ENCODE measurements around the gene ANKRD16.
"Not testable (repeated sequence)": the region's sequence is repeated elsewhere in the genome, so short reads cannot be mapped to it uniquely, and the experiment has no call there.

Gene ANKRD16

DNA sequence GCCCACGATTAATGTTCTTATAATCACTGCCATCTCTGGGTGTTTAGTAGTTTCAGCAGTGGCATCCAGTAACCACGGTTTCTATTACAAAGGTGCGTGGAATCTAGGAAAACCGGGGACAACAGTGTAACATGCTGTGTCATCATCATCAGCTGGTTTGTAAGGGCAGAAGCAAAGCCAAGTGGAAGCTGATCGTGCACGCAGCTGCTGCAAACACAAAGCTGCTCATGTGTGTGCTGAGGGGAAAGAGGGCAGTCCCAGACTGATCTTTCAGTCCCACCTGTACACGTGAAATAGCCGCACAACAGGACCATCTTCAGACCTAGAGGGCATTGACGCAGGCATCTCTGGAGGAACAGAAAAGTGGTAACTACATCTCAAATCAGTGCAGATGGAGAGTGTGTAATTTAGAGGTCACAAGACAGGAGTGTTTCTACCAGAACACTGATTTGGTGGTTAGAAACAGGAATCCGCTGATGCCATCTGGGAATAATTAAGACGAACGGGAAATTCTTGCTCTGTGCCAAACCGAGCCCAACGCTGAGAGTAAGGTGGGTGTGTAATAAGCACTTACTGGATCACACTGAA lies 13.4 kb downstream of the ANKRD16 start:
- DNase-seq (ENCODE audit: low read depth in 2 of 2) = no peak

DNA sequence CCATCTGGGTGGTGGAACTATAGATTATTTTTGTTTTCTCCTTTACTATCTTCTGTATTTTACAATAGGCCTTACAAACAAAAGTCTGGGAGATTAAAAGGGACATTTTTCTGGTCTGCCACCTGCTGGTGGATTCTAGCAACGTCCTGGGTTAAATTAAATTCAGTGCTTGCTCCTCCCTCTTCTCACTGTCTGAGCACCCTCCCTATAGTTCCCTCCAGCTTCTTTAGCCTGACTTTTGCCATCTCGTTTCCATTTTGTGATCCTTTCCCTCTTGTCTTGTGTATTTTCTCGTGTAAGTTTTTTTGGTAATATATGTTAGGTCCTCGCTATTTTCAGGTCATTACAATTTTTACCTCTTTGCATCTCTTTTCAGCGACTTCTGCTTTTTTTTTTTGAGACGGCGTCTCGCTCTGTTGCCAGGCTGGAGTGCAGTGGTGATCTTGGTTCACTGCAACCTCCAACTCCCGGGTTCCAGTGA lies 16.1 kb downstream of the ANKRD16 start:
- peak; percentile 13 to 47 for DNase-seq (ENCODE audit: low read depth in 2 of 2)

DNA sequence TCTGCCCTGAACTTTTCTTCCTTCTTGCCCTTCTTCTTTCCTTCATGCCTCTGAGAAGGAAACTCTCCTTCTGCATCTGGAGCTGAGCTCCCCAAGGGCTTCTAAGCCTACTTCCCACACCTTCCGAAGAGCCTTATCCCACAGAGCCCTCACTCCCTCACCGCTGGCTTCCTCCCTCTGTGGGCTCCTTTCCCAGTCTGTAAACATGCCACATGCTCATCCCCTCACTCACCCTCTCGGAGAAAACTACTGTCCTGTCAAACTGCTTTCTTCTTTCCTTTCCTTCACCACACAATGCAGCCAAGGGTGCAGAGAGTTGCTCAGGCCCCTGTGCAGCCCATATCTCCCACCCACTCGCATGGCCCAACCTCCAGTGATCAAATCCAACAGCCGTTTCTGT lies 18.1 kb downstream of the ANKRD16 start:
- DNase-seq (ENCODE audit: low read depth in 2 of 2) = no peak

DNA sequence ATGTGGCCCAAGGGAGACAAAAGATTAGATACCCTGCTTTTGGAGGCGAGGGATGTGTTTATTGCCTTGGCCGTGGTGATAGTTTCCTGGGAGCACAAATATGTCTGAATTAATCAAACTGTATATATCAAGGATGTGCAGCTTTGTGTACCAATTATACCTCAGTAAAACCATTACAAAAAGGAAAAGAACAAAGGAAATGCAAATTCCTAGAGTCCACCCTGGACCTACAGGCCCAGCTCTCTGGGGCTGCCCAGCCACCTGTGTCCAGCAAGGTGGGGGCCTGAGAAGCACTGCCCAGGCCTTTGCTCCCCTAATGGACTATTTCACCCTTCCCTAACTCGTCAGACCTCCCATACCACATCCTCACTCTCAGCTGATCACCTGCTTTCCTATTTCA lies 20.5 kb downstream of the ANKRD16 start:
- DNase-seq (ENCODE audit: low read depth in 2 of 2) = no peak

DNA sequence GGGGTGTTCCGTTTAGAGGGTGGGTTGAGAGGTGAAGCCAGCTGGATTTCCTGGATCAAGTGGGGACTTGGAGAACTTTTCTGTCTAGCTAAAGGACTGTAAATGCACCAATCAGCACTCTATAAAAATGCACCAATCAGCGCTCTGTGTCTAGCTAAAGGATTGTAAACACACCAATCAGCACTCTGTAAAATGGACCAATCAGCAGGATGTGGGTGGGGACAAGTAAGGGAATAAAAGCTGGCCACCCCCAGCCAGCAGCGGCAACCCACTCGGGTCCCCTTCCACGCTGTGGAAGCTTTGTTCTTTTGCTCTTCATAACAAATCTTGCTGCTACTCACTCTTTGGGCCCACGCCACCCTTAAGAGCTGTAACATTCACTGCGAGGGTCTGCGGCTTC lies 21.3 kb downstream of the ANKRD16 start:
- not testable (repeated sequence) for DNase-seq (ENCODE audit: low read depth in 2 of 2)

DNA sequence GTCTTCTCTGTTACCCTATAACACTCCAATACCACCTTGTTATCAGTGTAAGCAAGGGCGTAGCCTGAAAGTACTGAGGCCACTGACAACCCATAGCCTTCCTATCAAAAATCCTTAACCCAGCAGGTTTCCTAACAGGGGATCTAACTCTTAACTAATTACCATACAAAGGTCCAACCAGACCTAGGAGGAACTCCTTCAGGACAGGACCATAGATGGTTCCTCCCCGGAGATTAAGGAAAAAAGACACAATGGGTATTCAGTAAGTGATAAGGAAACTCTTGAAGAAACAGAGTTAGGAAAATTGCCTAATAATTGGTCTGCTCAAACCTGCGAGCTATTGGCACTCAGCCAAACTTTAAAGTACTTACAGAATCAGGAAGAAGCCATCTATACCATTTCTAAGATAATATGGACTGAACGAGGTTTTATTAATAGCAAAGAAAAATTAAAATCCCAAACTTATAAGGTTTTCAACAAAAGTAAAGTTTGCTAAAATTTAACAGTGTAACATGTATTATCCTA lies 22.5 kb downstream of the ANKRD16 start:
- DNase-seq (ENCODE audit: low read depth in 2 of 2) = not testable (repeated sequence)

DNA sequence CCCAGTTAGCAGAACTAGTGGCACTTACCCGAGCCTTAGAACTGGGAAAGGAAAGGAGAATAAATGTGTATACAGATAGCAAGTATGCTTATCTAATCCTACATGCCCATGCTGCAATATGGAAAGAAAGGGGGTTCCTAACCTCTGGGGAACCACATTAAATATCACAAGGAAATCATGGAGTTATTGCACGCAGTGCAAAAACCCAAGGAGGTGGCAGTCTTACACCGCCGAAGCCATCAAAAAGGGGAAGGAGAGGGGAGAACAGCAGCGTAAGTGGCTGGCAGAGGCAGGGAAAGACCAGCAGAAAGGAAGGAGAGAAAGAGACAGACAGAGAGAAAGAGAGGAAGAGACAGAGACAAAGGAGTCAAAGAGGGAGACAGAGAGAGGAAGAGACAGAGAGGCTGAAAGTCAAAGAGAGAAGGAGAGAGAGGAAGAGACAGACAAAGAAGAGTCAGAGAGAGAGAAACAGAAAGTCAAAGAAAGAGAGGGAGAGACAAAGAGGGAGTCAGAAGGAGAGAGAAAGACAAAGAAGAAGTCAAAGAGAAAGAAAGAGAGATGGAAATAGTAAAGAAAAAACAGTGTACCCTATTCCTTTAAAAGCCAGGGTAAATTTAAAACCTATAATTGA lies 23.1 kb downstream of the ANKRD16 start:
- not testable (repeated sequence) for DNase-seq (ENCODE audit: low read depth in 2 of 2)

DNA sequence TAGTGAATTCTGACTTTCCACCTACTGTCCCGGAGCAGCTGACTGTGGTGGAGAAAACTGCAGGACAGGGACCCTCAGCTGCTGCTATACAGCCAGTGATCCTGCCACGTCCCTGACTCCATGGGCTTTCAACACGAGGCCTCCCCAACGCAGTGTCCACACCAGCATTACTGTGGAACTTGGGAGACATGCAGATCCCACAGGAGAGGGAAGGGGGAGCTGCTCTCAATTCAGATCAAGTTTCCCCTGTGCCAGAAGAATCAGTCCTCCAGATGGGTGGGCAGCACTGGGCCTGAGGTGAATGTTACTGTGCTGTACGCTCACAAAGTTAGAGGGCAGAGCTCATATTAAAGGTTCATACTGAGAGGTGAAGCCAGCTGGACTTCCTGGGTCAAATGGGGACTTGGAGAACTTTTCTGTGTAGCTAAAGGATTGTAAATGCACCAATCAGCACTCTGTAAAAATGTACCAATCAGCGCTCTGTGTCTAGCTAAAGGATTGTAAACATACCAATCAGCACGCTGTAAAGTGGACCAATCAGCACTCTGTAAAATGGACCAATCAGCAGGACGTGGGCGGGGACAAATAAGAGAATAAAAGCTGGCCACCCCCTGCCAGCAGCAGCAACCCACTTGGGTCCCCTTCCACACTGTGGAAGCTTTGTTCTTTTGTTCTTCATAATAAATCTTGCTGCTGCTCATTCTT lies 26.6 kb downstream of the ANKRD16 start:
- DNase-seq (ENCODE audit: low read depth in 2 of 2) = not testable (repeated sequence)

DNA sequence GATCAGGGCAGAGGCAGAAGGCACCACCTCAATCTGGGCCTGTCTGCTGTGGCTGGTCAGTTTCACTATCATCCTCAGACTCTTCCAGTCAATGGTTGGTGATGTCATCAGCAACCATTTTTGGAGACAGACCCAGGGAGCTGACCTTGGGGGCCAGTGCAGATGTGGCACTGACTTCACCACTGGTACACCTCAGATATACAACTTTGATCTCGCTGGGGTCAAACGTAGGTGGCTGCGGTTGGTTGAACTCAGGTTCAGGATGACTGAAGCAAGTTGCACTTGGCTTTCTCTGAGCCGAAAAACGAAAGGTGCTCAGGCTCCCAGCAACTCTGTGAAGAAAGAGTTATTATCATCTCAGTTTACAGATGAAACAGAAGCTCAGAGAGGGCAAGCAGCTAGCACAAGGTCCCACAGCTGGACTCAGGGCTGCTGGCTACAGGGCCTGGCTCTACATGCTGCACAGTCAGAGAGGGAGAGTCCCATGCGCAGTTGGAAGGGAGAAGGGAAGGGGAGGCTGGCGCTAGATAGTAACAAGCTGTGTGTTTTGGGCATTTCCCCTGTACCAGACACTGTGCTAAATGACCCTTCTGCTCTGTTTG lies 27.2 kb downstream of the ANKRD16 start:
- DNase-seq (ENCODE audit: low read depth in 2 of 2) = no peak

DNA sequence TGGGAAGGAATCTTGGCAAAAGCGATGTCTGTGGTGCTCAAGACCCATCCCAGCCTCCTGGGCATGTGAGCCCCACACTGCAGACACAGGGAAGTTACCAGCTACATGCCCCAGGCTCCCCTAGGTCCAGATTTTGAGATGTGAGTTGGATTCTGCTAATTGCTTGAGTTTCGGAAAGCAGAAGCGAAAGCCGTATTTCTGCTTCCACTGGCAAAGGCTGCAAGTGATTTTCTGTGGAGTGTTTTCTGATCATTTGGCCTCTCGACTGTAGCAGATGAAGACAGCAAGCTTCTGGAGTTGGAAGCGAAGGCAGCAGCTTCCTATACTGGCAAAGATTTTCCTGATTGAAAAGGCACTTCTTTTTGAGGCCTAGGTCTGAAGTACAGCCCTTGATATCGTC lies 29.6 kb downstream of the ANKRD16 start:
- no peak for DNase-seq (ENCODE audit: low read depth in 2 of 2)

DNA sequence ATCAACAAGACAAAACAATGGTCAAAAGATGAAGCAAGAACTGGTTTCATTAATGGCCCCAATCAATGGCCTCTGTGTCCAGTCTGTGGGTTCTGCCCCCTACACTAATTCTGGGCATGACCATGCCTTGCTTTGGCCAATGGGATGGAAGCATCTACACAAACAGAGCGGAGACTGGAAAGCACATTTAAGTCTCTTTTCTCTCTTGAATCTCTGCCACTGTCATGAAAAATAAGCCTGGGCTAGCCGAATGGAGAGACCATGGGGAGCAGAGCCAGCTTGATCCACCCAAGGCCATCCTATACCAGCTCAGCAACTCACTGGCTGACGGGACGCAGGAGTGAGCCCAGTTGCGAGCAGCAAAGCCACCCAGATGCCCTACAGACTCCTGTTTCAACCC lies 30.9 kb downstream of the ANKRD16 start:
- DNase-seq (ENCODE audit: low read depth in 2 of 2) = no peak

DNA sequence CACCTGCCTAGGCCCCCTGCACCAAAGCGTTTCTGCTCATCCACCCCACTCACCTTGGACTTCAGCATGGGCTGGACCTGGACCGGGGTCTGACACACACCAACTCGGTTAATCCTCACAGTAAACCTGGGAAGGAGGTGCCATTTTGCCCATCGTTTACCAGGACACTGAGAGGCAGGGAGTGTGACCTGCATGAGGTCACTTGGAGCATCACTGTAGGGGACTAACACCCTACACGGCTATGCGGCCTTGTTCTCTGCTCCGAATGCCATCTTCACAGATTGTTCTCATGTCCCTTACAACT lies 33.0 kb downstream of the ANKRD16 start:
- no peak for DNase-seq (ENCODE audit: low read depth in 2 of 2)

DNA sequence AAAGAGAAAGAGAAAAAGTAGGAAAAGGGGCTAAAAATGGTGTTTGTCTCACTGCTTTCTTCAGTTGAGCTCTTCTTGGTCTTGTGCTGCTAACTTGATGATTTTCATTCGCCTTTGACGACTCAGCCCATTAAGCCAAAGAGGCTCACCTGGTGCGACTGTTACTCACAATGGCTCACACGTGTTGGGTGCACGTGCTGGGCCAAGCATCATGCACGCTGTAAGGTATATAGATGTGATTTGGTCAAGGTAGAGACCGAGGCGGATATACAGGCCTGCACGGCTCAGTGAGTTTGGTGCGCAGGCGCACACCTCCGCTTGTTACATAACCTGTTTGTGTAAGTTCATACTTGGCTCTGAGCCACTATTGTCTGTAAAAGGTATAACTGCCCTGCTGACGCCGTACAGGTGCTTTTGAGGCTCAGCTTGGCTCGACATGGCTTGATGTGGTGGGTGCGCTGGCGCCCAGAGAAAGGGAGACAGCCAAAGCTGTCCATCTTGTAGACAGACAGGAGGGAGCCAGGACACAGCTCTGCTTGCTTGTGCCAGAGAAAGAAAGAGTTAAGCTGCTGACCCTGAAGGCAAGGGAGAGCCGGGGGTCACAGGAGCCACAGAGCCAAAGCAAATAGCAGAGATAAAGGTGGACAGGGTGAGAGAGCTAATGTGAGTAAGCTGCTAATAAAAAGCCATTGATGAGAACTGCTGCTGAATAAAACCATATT lies 33.6 kb downstream of the ANKRD16 start:
- DNase-seq (ENCODE audit: low read depth in 2 of 2) = no peak

DNA sequence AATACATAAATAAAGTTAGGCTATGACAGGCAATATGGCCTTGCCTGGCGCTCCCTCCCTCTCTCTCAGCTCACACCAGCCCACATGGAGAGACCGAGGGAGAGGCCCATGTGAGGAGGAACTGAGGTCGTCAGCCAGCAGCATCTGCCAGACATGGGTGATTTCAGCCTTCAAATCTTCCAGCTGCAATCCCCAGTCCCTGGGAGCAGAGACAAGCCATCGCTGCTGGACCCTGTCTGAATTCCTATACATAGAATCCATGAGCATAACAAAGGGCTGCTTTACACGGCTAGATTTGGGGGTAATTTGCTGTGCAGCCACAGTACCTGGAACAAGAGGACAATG lies 35.6 kb downstream of the ANKRD16 start:
- DNase-seq (ENCODE audit: low read depth in 2 of 2) = no peak

DNA sequence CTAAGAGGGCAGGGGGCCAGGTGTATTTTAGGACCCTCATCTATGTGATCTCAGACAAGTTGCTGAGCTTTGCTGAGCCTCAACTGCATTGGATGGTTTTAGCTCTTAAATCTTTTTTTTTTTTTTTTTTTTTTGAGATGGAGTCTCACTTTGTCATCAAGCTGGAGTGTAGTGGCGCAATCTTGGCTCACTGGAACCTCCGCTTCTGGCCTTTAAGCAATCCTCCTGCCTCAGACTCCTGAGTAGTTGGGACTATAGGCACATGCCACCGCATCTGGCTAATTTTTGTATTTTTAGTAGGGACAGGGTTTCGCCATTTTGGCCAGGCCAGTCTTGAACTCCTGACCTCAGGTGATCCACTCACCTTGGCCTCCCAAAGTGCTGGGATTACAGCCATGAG lies 43.0 kb downstream of the ANKRD16 start:
- DNase-seq (ENCODE audit: low read depth in 2 of 2) = not testable (repeated sequence)

DNA sequence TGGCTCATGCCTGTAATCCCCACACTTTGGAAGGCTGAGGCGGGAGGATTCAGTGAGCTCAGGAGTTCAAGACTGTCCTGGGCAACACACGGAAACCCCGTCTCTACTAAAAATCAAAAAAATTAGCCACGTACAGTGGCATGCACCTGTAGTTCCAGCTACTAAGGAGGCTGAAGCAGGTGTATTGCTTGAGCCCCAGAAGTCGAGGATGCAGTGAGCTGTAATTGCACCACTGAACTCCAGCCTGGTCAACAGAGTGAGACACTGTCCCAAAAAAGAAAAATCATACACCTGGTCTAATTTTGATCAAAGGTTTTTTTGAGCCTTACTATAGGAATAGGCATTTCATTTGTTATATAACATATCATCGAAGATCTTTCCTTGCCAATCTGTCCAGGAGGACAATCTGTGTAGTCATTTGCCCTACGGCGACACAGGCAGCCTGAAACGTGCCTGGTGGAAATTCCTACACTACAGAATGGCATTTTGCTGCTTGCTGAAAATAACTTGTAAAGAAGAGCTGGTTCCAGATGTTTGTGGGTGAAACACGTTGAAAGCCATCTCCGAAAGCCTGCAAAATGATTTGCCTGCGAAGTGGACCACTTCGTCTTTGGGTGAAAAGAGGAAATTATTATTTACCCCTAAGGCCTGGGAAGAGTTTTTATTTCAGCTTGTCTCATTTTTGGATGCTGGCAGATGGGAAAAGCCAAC lies 45.2 kb downstream of the ANKRD16 start:
- no peak for DNase-seq (ENCODE audit: low read depth in 2 of 2)

DNA sequence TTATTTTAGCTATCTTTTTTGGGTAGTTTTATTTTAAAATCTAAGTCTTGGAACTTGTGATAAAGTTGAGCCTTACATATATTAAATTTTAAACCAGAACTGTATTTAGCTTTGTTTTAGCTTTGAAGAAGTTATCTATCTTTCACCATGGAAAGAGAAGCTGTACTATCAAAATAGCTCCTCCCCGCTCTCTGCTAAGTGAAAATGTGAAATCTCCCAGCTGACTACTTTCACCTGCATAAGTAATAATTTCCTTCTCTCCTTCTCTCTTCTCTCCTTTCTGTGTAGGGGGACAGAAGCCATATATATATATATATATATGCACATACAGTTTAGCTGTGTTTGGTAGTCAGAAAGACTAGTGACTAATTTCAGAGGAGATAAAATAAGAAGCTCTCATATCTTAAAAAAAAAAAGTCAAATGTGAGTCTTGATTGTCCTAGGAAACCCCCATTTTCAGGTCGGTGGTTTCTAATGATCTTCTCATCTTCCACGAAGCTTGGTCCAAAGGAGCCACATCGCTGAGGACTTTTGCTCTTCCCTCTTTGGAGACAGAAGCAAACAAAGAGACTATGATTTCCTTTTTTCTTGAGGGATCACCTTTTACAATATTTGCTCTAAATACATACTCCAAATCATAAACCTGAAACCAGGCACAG lies 45.9 kb downstream of the ANKRD16 start:
- no peak for DNase-seq (ENCODE audit: low read depth in 2 of 2)

DNA sequence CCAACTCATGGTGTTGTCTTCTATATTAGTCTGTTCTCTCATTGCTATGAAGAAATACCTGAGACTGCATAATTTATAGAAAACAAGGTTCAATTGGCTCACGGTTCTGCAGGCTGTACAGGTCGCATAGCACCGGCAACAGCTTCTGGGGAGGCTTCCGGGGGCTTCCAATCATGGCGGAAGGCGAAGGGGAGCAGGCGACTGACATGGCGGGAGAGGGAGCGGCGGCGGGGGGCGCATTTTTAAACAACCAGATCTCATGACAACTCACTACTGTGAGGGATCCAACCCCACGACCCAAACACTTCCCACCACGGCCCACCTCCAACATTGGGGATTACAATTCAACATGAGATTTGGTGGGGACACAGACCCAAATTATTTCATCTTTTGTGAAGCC lies 47.7 kb downstream of the ANKRD16 start:
- DNase-seq (ENCODE audit: low read depth in 2 of 2) = no peak

DNA sequence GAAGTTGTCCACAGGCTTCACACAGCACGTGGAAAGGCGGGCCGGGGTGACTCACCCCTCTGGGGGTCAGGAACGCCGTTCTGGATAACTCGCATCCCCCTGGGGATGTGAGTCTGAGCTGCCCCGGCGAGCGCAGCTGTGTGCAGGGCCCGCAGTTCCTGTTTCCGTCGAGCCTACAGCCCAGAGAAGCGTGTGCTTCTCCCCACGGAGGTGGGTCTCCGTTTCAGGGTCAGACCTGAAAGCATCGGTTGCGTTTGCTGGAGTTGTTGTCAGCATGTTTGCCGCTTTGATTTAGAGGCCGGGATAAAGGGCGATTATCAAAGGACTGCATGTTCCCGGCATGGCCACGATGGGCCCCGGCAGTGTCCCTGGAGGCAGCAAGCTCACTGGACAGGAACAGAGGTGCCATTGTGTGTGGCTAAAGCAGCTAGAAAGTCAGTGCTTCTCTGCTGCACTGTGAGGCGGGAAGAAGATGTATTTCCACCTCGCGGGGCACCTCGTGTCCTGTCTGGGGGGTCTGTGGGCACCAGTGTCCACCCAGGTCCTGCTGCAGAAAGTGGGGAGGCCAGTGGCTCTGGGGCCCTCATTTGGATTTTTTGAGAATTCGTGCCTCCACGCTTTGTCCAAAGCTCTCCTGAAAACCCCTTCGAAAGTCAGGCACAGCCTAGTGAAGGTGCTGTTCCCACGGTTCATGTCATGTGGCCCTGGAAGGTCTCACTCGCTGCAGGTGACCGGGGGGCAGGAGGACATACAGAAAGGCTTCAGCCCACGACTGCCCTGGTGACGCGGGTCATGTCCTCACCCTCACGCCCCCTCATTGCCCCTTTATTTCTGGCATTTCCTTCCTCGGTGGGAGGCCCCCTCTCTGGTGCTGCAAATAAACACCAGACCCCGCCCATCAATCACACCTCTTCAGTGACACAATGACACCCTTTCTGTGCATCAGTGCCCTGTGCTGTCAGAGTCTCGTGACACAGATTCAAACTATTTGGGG lies 49.1 kb downstream of the ANKRD16 start:
- no peak for DNase-seq (ENCODE audit: low read depth in 2 of 2)

DNA sequence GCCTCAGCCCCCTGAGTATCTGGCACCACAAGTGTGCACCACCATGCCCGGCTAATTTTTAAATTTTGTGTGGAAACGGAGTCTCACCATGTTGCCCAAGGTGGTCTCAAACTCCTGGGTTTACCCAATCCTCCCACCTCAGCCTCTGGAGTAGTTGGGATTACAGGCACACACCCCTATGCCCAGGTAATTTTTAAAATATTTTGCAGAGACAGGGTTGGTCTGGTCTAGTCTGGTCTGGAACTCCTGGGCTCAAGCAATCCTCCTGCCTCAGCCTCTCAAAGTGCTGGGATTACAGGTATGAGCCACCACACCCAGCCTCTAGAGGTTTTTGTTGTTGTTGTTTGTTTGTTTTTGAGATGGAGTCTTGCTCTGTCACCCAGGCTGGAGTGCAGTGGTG lies 53.5 kb downstream of the ANKRD16 start:
- DNase-seq (ENCODE audit: low read depth in 2 of 2) = not testable (repeated sequence)
